Measurements from ENCODE around the gene IFT74. TPM values are rescaled to one million over a fixed set of nuclear protein-coding genes. Genes with fewer than 3 reads are reported as not detected.

The IFT74 gene
- 6.6 and 11.1 TPM in 2 replicates for polyA plus RNA-seq (2011; rRNA removed)
- 6.1 and 9.5 TPM in 2 replicates for polyA minus RNA-seq (2011; rRNA and poly(A)+ RNA removed)

DNA sequence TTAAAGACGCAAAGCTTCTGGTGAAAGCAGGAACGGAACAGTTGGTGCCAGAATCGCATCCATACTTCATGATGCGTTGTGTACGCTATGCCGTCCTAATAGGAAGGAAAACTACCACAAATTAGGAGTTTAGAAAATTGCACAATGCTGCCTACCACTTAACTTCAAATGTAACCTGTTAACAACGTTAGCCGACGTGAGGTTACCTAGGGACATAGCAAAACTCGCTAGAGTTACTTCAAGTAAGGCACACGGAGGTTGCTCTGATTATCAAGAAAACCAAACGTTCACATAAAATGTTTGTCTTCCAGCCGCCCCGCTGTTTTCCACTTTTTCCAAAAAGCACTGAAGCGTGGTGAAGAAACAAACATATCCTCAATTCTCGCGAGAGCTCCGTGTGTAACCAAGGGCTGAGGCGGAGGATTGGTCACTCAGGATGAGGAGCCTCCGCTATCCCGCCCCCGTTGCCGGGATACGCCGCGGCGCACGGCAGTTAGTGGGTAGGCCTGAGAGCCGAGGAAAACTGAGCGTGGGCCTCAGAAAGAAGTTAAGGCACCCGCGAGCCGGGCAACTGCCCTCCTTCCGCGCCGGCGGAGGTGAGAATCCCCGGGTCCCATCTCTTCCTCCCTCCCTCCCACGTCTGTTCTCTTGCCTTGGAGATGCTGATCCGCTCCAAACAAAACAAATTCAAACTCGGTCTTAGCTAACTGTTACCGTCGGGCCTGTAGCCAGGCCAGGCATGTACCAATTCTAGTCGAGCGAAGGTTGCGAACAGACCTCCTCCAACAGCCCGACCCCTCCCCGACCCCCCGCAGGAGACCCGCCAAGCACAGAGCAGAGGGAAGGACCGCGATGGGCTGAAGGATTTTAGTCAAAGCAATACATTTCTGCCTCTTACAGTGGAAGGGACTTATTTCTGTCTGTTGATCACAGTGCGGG is at the start of gene IFT74:
TSS of gene IFT74 (plus strand) at position 492 of the 939 bp plus-strand sequence. CDS start 5,556 bp downstream, outside the sequence.
- no peaks in the 10 kb centered on the region for H3K36me3 ChIP-seq (ENCODE audit: control insufficient read depth, insufficient read depth, low read length)
- peak; percentile 88 for DNase-seq (ENCODE audit: low read depth)
- POLR2A ChIA-PET = interaction anchor here (0.6 to 1.4 kb wide), 3 partner anchors 9 to 59 kb away, joined by 4 to 8 read pairs (median 7); partner anchors contain the start of gene PLAA
- no peaks in the 10 kb centered on the region for H3K27me3 ChIP-seq (ENCODE audit: control insufficient read depth, insufficient read depth, low read length)
- H3K4me3 ChIP-seq (ENCODE audit: low read depth, low read length) = peak within 1 kb of the TSS; percentile 66
- TF ChIP-seq, protein P1, sequence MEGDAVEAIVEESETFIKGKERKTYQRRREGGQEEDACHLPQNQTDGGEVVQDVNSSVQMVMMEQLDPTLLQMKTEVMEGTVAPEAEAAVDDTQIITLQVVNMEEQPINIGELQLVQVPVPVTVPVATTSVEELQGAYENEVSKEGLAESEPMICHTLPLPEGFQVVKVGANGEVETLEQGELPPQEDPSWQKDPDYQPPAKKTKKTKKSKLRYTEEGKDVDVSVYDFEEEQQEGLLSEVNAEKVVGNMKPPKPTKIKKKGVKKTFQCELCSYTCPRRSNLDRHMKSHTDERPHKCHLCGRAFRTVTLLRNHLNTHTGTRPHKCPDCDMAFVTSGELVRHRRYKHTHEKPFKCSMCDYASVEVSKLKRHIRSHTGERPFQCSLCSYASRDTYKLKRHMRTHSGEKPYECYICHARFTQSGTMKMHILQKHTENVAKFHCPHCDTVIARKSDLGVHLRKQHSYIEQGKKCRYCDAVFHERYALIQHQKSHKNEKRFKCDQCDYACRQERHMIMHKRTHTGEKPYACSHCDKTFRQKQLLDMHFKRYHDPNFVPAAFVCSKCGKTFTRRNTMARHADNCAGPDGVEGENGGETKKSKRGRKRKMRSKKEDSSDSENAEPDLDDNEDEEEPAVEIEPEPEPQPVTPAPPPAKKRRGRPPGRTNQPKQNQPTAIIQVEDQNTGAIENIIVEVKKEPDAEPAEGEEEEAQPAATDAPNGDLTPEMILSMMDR (IDR thresholded peaks at IDR 0.05; ENCODE audit: insufficient read depth, low read depth, low read length) = no peak
- CTCF ChIA-PET = interaction anchor here (1.0 to 1.4 kb wide), 3 partner anchors 8 to 12 kb away, joined by 3 to 5 read pairs (median 3); no protein-coding TSS in a partner anchor

DNA sequence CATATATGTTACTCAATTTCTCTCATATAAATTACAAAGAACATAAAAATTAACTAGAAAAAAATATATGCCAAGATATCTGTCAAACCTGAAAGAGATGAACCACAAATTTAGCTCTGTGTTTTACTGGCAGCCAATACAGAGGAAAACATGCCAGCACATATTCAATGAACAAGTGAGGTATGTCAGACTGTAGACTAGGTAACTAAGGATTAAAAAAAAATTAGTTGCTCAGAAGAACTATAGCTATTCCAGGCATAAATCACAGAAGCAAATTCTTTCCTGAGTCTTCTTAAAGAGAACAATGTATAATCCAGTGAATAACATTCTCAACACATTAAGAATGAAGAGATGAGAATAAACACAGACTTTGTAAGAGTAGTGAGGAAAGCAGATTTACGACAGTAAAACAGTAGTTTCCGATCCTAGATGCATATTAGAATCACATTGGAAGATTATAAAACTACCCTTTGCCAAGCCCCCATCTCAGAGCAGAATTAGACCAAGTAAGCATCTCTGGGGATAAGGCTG is 43.0 kb upstream of the IFT74 start:
- no peak for DNase-seq (ENCODE audit: low read depth)
- H3K36me3 ChIP-seq (ENCODE audit: control insufficient read depth, insufficient read depth, low read length) = peaks cover 2% of the 10 kb centered on the region; the same call in 1 of the 2 replicates
- CTCF ChIA-PET = interaction anchor here (1.3 kb wide), 1 partner anchor 18 kb away, joined by 3 read pairs; no protein-coding TSS in a partner anchor
- POLR2A ChIA-PET = no interaction called here
- H3K27me3 ChIP-seq (ENCODE audit: control insufficient read depth, insufficient read depth, low read length) = no peaks in the 10 kb centered on the region
- TF ChIP-seq, protein P1 (IDR thresholded peaks at IDR 0.05; ENCODE audit: insufficient read depth, low read depth, low read length) = no peak
- H3K4me3 ChIP-seq (ENCODE audit: low read depth, low read length) = no peak overlapping the region

DNA sequence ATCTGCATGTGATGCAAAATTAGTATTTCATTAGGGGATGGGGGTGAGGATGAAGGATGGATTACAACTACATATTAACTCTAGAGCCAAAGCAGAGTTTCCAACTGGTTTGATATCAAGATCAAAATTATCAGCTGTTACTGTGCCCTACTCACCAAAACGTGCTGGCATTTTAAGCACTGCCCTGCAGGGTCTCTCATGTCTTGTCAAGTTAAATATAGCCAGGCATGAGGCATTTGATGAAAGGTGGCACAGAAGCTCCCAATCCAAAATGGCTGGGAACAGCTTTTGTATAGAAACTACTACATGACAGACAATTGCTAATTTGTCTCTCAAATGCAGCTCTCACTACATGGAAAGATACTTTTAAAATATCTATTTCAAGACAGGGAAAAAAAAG is 36.5 kb upstream of the IFT74 start:
- no peak overlapping the region for H3K4me3 ChIP-seq (ENCODE audit: low read depth, low read length)
- POLR2A ChIA-PET = no interaction called here
- CTCF ChIA-PET = interaction anchor here (0.6 kb wide), 1 partner anchor 79 kb away, joined by 3 read pairs; no protein-coding TSS in a partner anchor
- TF ChIP-seq, protein P1 (IDR thresholded peaks at IDR 0.05; ENCODE audit: insufficient read depth, low read depth, low read length) = no peak
- H3K36me3 ChIP-seq (ENCODE audit: control insufficient read depth, insufficient read depth, low read length) = peaks cover 4% of the 10 kb centered on the region
- no peaks in the 10 kb centered on the region for H3K27me3 ChIP-seq (ENCODE audit: control insufficient read depth, insufficient read depth, low read length)
- no peak for DNase-seq (ENCODE audit: low read depth)

DNA sequence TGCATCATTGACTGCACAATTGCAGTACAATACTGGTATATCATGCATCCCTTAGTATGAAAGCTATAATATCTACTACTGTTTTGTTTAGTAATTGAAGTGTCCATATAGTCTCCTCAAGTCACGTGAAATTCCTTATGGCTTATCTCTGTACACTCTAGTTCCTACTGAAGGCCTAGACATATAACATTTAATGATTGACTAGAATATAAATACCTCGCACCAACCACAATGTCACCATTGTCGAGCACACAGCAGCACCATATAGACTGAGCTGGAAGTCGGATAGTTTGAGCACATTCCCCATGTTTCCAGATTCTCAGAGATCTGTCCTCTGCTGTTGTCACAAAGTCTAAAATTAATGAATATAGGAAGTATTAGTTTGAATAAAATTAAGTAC is 30.6 kb upstream of the IFT74 start:
- no peaks in the 10 kb centered on the region; the same call in none of the 2 replicates for H3K36me3 ChIP-seq (ENCODE audit: control insufficient read depth, insufficient read depth, low read length)
- CTCF ChIA-PET = no interaction called here

More for the DNA sequence above, 30.6 kb upstream of the IFT74 start:
- DNase-seq (ENCODE audit: low read depth) = no peak
- Histone ChIP-seq H3K27me3 (ENCODE audit: control insufficient read depth, insufficient read depth, low read length) (no peaks in the 10 kb centered on the region), H3K4me3 (ENCODE audit: low read depth, low read length) (no peak overlapping the region)
- POLR2A ChIA-PET = no interaction called here
- TF ChIP-seq, protein P1 (IDR thresholded peaks at IDR 0.05; ENCODE audit: insufficient read depth, low read depth, low read length) = no peak

Measured in BJ (cell line).